ENCODE measurements around the gene KRT16. TPM values are rescaled to one million over a fixed set of nuclear protein-coding genes. Genes with fewer than 3 reads are reported as not detected.
"Not testable (repeated sequence)": the region's sequence is repeated elsewhere in the genome, so short reads cannot be mapped to it uniquely, and the experiment has no call there.

KRT16 gene
- polyA plus RNA-seq, 1 donor: not detected

DNA sequence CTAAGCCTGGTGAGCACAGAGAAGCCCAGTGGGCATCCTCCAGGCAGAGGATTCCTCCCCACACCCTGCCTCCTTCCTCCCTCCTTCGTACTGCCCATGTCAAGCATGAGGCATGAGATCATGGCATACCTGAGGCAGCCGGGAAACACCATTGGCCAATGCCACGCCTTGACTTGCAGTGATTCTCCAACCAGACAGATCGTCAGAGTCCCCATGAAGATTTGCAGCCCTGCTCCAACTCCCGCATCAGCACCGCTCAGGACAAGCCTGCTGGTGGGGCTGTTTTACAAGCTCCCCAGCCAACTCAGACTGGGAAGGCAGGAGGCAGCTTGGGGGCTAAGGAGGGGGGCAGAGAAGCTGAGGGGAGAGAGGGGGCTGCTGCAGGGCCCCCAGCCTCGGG is 2.9 kb upstream of the KRT16 start:
- no peak for DNase-seq (ENCODE audit: low read depth)

DNA sequence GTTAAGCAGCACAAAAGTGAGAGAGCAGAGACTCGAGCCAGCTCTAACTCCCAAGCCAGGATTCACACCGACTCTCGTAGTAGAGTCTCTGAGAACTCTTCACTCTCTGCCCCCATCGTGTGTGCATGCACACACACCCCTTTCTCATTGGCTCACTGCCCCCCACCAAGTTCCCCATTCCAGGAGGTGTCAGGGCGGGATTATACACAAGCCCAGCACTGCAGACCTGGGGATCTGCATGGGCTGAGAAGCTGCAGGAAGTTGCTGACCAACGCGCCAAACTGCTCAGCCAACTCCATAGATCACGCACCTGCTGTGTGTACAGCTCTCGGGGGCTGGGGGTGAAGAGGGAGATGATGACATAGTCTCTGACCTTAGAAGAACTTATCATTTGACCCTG is 2.2 kb upstream of the KRT16 start:
- DNase-seq (ENCODE audit: low read depth): not testable (repeated sequence)

DNA sequence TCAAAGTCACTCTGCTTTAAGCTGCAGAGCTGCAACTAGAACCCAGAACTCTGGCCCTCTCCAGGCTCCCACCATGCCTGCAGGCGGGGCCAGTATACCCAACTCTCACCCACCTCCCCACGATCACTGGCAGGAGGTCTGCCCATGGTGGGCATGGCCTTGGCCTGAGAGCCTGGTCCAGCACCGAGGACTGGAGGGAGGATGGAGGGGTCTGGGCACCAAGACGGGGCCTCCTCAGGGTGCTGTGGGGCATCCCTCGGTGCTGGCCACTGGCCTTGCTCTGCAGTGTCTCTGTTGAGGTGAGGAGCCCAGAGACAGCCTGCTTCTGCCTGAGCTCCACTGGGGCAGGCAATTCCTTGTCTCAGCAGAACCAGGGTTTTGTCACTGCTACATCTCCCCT is 1.5 kb upstream of the KRT16 start:
- no peak for DNase-seq (ENCODE audit: low read depth)

DNA sequence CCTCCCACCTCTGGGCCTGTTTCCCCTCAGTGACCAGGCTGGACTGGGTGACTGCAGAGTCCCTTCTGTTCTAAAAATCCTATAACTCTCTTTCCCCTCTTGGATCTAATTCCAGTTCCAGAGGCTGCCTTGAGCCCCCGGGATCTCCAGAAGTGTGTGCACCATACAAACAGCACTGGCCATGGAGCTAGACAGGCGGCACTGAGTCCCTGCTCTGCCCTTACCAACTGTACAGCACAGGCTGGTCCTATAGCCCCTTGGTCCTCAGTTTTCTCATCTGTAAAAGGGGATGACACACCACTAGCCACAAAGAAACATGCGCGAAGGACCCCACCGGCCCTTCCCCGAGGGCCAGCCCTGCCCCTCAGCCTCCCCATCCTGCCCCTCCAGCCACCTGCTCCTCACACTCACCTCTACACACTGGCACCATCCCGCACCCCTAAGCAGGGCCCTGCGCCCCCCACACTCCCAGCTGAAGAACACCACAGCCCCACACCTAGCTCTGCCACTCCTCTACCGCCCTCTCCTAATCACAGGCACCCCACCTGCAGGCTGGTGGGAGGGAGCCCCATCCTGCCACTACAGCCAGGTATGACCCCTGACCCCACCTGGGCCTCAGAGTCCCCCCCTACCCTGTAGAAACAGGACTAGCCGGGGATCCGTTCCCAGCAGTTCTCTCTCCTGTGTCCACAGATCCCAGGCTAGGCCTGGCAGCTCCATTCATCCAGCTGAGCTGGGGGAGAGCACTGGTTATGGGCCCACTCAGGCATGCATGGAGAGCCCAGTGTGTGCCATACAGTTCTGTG is 913 bp upstream of the KRT16 start:
- DNase-seq (ENCODE audit: low read depth): no peak

DNA sequence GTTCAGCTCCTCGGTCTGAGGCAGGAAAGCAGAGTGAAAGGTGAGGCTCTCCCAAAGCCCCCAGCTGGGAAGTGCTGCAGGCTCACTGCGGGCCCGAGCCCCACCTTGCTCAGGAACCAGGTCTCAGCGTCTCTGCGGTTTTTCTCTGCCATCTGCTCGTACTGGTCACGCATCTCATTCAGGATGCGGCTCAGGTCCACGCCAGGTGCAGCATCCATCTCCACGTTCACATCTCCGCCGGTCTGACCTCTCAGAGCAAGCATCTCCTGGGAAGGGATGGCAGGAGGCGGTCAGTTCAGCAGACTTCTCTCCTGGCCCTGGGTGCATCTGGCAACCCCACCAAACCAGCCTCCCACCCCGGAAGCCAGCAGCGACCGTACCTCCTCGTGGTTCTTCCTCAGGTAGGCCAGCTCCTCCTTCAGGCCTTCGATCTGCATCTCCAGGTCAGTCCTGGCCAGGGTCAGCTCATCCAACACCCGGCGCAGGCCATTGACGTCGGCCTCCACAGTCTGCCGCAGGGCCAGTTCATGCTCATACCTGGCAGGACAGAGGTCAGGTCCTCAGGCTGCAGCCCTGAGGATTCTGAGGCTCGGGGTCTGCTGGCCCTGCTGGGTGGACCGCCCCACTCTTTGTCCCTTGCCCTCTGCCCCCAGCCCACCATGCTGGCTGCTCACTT is 1.5 kb downstream of the KRT16 start:
- no peak for DNase-seq (ENCODE audit: low read depth)

DNA sequence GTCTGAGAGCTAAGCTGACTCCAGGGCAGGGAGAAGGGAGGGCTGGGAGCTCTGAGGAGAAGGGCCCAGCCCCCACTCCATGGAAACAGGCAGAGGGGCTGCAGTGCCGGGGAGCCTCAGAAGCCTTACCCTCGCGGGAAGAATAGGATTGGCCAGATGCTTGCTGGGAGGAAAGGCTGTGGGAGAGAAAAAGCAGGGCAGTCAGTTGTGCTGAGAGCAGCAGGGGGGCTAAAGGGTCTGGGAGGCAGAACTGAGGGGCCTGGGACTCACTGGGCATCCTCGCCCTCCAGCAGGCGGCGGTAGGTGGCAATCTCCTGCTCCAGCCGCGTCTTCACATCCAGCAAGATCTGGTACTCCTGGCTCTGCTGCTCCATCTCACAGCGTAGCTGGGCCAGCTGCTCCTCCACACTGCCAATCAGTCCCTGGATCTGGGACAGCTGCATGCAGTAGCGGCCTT is 2.5 kb downstream of the KRT16 start:
- DNase-seq (ENCODE audit: low read depth): not testable (repeated sequence)

DNA sequence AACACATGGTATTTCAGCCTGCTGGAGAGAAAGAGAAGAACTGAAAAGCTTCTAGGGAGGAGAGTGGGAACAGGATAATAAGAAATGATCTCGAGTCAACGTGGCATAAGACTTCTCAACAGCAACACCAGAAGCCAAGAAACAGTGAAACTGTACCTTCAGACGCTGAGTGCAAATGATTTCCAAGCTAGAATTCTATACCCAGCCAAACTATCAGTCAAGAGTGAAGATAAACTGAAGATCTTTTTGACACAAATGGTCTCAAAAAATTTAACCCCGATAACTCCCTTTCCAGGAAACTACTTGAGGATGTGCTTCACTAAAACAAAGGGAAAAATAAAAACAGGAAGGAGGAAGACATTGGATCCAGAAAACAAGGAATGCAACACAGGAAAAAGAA is 5.6 kb downstream of the KRT16 start:
- DNase-seq (ENCODE audit: low read depth): not testable (repeated sequence)

DNA sequence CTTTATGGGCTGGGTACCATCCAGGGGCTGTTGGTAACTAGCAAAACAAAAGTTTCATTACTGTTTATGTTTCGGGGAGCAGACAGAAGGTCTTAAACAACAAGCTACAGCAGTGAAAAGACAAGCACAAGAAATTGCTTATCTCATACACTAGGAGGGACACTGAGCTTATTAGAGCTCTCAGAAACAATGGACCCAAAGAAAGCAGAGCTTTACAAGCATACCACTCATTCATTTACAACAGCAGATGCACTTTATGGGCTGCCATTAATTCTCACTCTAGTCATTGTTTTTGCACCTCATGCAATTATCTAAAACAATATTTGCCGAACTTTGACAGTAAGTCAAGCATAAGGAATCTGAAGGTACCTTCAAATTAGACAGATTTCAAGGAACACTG is 10.0 kb downstream of the KRT16 start:
- no peak for DNase-seq (ENCODE audit: low read depth)

DNA sequence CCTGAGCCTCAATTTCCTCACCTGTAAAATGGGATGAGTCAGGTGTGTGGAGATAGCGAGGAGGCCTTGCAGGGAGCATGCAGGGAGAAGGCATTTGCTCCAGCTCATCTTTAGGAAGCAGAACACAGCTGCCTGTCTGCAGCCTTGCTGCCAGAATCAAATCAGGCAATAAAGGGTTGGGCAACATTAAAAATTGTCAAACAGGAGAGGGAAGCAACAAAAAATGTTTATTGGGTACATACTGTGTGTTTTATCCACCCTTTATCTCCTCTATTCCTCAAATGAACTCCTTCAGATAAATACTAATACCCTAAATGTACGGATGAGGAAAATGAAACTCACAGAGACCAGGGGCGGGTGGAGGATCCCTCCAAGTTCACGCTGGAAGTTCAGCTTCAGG is 12.2 kb downstream of the KRT16 start:
- no peak for DNase-seq (ENCODE audit: low read depth)

DNA sequence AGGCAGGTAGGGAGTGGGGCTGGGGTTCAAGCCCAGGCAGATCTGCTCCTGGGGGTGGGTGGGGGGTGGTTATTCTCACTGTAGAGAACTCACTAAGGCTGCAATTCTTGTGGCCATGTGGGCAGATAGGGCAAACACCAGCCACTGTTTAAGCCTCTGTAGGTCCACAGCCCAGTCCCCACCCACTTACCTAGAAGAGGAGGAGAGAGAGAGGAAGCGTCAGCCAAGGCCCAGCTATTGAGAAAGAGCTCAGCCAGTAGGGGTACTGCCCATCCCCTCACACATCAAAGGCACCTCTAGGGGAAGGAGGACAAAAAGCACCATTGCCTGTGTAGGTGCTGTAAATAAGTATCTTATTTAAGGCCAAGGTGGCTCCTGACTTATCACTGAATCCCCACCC is 12.9 kb downstream of the KRT16 start:
- no peak for DNase-seq (ENCODE audit: low read depth)

DNA sequence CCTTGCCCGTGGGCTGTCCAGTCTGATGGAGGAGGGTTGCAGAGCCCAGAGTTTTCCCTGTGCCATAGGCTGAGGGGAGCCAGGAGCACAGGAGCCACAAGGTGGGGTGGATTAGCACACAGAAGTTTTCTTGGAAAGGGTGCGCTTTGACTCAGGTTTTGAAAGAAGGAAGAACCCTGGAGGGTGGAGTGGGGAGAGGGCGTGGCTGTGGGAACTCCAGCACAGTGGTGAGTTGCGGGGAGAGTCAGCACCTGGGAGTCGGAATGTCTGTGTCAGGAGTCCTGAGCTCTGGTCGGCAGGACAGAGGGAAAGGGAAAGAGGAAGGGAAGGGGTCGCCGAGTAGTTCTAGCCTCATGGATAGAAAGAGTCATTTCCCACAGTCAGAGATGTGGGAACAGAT is 17.0 kb downstream of the KRT16 start:
- DNase-seq (ENCODE audit: low read depth): no peak

DNA sequence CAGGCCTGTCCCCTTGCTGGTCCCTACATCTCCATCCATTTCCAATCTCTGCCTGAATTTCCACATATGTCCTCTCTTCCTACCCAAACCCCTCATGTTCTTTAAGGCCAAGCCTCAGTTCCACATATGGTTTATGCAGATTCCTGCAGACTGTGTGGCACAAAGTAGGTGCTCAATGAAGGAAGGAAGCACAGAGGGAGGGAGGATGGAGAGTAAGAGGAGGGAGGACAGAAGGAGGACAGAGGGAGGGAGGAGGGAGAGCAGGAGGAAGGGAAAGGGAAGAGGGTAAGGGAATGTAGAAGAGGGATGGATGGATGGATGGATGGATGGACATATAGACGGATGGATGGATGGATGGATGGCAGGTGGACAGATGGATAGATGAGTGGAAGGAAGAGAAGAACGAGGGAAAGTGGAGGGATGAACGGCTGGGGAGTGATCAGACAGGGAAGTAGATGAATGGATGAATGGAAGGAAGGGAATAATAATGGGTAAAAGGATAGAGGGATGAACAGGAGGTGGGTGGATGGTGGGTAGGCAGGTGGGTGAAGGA is 18.1 kb downstream of the KRT16 start:
- no peak for DNase-seq (ENCODE audit: low read depth)

DNA sequence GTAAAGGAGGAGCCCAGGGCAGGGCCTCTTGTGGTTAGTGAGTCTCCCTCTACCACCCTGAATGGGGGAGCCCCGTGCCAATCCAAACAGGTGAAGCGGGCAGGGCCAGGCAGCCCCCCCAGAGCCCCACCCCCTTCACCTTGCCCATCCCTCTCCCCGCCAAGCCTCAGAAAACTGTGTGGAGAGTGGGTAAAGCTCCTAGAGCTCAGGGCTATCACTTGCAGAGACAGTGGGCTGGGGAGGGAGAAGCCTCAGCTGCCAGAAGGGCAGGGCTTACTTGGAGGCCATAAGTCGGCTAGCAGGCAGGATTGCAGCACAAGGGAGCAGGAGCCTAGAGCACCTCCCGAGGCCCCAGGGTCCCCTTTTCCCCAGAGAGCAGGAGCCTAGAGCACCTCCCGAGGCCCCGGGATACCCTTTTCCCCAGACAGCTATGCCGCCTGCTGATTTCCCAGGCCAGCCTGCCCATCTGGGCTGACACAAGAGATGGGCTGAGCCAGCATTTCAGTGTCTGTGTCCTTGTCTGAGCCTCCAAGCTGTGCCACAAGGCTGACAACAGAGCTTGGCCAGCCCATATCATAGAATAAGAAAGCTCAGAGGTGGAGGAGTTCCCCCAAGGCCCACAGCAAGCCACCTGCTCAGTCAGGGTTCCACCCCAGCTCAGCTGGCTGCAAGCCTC is 19.1 kb downstream of the KRT16 start:
- no peak for DNase-seq (ENCODE audit: low read depth)

DNA sequence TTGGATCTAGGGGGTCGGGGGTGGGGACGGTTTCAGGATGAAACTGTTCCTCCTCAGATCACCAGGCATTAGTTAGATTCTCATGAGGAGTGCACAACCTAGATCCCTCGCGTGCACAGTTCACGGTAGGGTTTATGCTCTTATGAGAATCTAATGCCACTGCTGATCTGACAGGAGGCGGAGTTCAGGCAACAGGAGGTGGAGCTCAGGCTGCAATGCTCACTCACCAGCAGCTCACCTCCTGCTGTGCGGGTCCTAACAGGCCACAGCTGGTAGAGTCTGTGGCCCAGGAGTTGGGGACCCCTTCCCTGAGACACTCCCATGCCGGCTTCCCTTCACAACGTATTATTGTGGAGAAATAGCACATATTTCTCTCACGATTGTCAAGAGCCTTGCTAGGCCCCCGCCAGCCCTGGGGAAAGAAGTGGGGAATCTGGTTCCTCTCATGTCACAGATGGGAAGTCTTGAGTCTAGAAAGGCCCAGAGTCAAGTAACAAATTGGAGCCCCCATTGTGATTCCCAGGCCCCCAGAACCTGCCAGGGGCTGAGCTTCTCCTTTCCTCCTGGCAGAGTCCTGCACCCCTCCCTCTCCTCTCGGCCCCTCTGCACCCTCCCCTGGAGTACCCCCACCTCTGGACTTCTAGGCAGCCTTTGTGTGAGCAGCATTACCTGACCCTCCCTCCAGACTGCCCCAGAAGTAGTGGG is 19.8 kb downstream of the KRT16 start:
- no peak for DNase-seq (ENCODE audit: low read depth)

DNA sequence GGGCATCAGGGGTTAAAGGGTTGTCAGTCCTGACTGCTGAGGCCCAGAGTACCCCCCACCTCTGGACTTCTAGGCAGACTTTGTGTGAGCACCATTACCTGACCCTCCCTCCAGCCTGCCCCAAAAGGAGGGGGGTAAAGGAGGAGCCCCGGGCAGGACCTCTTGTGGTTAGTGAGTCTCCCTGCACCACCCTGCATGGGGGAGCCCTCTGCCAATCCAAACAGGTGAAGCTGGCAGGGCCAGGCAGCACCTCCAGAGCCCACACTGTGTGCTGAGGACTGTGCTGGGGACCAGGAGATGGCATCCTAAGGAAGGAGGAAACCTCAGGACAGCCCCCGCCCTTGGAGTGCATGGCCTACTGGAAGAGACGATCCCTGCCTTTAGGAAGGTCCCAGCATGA is 23.3 kb downstream of the KRT16 start:
- no peak for DNase-seq (ENCODE audit: low read depth)

DNA sequence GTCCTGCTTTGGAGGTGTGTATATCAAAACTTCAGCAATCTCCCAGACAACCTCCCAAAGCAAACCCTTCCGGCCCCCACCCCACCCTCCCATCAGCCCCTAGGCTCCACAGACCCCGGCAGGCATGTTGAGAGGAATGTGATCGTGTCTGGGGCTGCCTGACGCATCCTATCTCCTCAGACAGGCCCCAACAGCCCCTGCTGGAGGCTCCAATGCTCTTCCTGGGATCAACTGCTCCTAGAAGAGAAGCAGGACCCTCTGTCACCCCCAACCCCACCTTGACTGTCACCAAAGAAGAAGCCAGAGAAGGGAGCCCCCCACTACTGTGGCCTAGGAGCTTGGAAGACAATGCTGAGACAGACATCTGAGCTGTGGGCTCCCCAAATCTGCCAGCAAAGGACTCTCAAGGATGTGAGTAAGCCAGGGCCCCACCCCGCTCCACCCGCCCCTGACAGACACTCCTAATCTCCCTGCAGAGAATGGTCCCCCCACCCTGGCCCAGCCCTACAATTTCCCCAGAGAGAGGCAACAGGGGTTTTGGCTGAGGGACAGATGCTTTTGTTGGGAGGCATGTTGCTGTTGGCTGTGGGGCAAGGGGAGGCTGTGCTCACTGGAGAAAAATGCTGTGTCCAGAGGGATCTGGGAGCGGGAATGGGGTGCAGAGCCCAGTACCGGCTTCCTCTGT is 24.3 kb downstream of the KRT16 start:
- DNase-seq (ENCODE audit: low read depth): no peak

DNA sequence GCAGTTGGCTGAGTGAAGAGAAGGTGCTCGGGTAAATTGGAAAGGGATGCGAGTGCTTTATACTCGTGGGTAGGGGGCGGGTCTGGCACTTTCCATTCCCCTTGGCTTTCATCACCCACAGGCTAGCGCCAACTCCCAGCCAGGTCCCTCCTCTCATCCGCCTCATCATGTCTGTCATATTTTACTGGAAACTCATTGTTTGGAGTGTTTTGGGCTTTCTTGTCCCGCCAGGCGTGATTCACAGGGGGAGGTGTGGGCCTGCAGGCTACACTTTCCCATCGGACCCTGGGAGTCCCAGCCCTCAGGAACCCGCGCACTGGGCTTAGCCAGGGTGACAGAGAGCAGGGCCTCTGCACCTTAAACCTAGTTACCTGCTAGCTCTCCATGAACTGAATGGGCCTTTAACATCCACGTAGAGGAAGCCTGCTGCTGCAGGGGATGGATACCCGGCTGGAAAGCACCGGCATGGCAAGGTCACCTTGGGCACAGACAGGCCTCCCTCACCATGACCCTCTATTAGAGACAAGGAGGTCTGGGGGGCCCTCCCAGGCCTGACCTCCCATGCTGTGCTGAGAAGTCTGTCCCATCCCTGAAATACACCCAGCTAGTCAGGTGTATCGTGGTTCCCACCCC is 25.6 kb downstream of the KRT16 start, which contains the start of gene KRT14:
TSS of gene KRT14 (minus strand) at position 33 of the 633 bp plus-strand sequence. CDS start 61 bp downstream, outside the sequence.
- no peak for DNase-seq (ENCODE audit: low read depth)

DNA sequence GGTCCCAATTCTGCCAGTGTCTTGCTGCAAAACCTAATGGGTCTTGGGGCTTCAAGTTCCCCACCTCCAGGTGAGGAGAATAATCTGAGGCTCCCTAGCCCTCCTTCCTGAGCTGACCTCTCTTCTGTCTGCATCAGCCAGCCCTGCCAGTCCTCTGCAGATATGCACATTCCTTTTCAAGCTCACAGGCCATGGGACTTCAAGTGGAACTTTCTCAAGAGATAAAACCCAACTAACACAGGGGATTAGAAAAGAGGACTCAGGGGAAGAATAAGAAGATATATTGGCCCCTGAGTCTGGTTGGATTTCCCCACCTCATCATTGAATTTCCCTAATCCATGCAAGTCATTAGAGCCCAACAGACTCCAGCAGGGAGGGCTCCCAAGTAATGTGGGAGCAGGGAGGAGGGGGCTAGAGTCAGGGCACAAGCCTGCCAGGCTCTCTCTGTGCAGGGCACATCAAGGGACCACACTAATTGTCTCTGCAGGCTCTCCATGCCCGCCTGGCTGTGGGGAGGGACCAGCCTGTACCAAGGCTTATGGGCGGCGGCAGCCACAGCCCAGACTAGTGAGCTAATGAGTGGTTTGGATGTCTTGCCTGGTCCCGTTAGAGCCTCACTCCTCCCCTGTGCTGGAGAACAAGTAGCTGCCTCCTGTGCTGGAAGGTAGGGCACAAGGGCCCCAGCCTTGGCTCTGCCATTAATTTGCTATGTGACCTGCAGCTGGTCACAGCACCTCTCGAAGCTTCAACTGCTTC is 27.1 kb downstream of the KRT16 start:
- DNase-seq (ENCODE audit: low read depth): no peak

DNA sequence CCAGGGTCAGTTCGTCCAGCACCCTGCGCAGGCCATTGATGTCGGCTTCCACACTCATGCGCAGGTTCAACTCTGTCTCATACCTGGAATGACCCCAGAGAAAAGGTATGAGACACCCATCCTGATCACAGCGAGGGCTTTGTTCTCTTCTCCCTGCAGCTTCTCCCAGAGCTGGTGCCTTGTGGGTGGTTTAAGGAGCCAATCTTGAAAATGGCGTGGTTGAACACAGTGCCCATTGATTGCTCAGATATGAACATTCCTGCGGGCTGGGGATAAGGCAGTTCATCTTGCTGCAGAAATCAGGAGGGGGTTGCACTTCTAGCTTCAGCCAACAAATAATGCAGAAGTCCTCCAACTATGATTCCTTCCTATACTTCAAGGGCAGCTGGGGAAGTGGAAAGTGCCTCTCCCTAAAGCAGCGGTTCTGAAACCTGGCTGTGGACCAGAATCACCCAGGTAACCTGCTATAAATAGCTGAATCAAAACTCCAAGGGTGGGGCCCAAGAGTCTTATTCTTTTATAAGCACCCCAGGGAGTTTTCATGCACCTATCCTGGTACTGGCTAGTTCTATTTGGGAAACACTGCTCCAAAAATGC is 28.1 kb downstream of the KRT16 start:
- not testable (repeated sequence) for DNase-seq (ENCODE audit: low read depth)

Data from forelimb muscle (tissue), 1 donor.